IPS-18c (cell line): ENCODE results near the gene TSPAN16.

Experiments used
- H3K4me3 ChIP-seq: 2 replicates; pipeline ENCODE4 v1.7.0; 2013; ENCODE audit warnings: low read depth, mild to moderate bottlenecking, low read length, moderate library complexity; ENCODE audit not compliant: insufficient read depth
- H3K9me3 ChIP-seq: one replicate; pipeline ENCODE4 v1.6.1; 2013; ENCODE audit warnings: mild to moderate bottlenecking, low read length, moderate library complexity; ENCODE audit not compliant: control insufficient read depth, insufficient read depth

TSPAN16 gene

GRCh38 chr19:11265177-11265784, 30.7 kb upstream of the TSPAN16 start:
- Histone ChIP-seq H3K4me3 (no peak overlapping the region), H3K9me3 (no peaks in the 10 kb centered on the region)

DNA sequence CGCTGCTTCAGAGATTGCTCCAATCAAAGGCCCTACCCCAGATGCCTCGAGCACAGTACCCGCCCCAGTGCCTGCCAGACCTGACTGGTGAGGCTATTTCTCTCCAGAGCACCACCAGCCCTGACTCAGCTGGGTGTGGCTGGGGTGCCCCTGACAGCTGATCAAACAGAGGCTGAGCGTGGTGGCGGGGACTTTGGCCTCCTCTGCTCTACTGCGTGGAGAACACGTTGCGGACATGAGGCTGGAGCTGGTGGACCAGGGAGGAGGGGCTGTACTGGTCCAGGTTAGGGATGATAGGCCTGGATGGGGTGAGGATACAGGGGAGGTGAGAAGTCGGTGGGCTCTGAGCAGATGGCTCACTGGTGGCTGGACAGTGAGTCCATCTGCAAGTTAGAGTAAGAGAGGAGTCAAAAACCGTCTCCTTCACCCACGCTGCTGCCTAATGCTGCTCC, 30.1 kb upstream of the TSPAN16 start:
- H3K4me3 ChIP-seq, result no peak overlapping the region
- no peaks in the 10 kb centered on the region for H3K9me3 ChIP-seq

DNA sequence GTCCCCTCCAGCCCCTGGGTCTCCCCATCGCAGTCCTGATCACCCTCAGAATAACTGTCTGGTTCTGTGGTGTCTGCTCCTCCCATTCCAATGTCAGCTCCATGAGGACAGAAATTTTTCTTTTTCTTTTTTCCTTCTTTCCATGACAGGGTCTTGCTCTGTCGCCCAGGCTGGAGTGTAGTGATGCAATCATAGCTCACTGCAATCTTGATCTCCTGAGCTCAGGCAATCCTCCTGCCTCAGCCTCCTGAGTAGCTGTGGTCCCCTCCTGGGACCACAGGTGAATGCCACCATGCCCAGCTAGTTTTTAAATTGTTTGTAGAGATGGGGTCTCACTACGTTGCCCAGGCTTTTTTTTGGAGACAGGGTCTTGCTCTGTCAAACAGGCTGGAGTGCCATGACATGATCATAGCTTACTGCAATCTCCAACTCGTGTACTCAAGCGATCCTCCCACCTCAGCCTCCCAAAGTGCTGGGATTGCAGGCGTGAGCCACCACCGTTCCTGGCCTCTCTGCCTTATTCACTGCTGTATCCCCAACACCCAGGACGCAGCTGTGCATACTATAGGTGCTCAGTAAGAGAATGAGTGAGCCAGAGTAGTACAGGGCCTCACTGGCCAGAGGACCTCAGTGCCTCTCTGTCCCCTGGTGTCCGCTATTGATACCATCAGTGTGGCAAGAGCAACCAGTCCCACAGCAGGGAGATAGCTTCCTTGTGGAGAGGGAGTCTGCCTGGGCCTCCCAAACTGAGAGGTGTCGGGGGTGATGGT, 28.5 kb upstream of the TSPAN16 start:
- H3K4me3 ChIP-seq, result no peak overlapping the region
- no peaks in the 10 kb centered on the region for H3K9me3 ChIP-seq

DNA sequence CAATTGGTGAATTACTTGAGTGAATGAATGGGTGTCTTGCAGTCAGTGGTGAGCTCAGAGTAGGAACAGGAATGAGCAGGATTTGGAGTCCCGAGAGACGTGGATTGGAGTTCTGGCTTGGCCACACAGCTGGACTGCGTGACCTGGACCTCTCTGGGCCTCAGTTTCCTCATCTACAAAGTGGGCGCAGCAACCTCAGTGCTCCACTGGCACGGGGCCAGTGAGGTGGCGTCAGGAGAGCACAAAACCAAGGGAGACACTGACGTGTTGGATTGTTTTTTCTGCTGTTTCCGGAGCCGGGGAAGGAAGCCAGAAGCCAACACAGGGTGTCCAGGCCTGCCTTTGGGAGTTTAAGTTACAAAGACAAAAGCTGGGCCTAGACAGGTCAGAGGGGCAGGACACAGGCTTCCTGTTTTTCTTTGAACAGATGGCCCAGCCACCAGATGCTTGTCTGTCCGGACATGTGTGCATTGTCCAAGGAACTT, 27.1 kb upstream of the TSPAN16 start:
- no peaks in the 10 kb centered on the region for H3K9me3 ChIP-seq
- H3K4me3 ChIP-seq, result no peak overlapping the region

- Histone ChIP-seq H3K4me3 (no peak overlapping the region), H3K9me3 (no peaks in the 10 kb centered on the region)
Observed at GRCh38 chr19:11269408-11269807, 26.6 kb upstream of the TSPAN16 start.

DNA sequence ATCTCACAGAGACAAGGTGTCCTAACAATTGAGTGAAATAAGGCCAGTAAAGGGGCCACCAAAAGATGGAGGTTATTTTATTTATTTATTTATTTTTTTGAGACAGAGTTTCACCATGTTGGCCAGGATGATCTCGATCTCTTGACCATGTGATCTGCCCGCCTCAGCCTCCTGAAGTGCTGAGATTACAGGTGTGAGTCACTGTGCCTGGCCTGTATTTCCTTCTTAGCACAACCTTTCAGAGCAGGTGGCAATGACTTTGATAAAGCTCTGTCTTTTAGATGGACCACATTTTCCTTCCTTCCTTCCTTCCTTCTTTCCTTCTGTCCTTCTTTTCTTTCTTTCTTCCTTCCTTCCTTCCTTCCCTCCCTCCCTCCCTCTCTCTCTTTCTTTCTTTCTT, 22.7 kb upstream of the TSPAN16 start:
- Histone ChIP-seq H3K9me3 (no peaks in the 10 kb centered on the region), H3K4me3 (no peak overlapping the region)

- Histone ChIP-seq H3K4me3 (no peak overlapping the region), H3K9me3 (no peaks in the 10 kb centered on the region)
Observed at GRCh38 chr19:11273989-11274388, 22.0 kb upstream of the TSPAN16 start.

DNA sequence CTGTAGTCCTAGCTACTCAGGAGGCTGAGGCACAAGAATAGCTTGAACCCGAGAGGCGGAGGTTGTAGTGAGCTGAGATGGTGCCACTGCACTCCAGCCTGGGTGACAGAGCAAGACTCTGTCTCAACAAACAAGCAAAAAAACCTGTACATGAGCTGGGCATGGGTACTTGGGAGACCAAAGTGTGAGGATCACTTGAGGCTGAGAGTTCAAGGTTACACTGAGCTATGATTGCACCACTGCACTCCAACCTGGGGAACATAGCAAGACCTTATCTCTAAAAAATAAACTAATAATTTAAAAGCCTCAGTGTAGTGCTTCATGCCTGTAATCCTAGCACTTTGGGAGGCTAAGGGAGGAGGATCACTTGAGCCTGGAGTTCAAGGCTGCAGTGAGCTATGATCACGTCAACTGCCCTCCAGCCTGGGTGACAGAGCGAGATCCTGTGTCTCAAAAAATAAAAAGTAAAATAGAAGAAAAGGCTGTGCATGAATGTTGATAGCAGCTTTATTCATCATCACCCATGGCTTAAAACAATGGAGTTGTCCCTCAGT, 21.4 kb upstream of the TSPAN16 start:
- no peak overlapping the region for H3K4me3 ChIP-seq
- H3K9me3 ChIP-seq, result no peaks in the 10 kb centered on the region

- no peak overlapping the region for H3K4me3 ChIP-seq
- no peaks in the 10 kb centered on the region for H3K9me3 ChIP-seq
Observed at GRCh38 chr19:11278670-11279069, 17.3 kb upstream of the TSPAN16 start.

DNA sequence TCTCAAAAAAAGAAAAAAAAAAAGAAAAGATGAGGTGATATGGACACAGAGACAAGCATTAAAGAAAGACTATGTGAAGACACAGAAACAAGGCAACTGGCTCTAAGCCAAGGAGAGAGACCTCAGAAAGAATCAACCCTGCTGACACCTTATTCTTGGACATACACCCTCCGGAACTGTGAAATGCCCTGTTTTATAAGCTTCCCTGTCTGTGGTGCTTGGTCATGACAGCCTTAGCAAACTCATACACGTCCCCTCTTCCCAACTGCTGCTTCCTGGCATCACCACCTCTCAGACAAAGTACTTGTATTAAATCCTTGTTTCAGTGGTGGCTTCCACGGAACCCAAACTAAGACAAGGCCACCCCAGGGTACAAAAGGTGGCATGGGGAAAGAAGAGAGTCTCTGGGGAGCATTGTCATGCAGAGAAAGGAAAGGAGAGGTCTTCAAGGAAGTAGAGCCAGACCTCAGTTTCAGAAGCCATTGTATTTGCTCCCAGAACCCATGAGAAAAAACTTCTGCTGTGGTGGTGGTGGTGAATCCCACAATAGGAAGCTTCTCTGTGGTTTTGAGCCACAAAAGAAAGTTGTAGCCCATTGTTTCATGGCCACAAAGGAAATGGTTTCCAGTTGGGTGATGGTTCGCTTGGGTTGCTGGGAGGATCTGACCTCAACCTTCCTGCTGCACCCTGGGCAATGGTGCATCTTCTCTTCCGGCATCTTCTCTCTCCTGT, 16.3 kb upstream of the TSPAN16 start:
- H3K4me3 ChIP-seq, result no peak overlapping the region

GRCh38 chr19:11281356-11282049, 14.5 kb upstream of the TSPAN16 start:
- H3K4me3 ChIP-seq, result no peak overlapping the region
- H3K9me3 ChIP-seq, result no peaks in the 10 kb centered on the region

More for the DNA sequence above, 16.3 kb upstream of the TSPAN16 start:
- no peaks in the 10 kb centered on the region for H3K9me3 ChIP-seq

GRCh38 chr19:11284515-11284914, 11.4 kb upstream of the TSPAN16 start:
- H3K9me3 ChIP-seq, result no peaks in the 10 kb centered on the region

DNA sequence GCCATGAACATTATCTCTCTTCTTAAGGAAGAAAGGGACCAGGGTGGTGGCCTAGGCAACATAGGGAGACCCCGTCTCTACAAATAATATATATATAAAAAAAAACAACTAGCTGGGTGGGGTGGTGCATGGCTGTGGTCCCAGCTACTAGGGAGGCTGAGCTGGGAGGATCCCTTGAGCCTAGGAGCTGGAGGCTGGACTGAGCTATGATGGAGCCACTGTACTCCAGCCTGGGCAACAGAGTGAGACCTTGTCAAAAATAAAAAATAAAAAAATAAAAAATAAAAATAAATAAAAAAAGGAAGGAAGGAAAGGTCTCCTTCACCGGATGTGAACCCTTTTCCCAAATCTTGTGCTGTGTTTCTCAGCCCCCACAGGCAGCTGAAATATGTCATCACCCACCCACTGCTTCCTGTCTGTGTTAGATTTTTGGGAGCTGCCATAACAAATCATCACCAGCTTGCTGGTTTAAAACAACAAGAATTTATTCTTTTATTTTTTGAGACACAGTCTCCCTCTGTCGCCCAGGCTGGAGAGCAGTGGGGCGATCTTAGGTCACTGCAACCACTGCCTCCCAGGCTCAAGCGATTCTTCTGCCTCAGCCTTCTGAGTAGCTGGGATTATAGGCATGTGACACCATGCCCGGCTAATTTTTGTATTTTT, 9.5 kb upstream of the TSPAN16 start:
- H3K9me3 ChIP-seq, result no peaks in the 10 kb centered on the region
- H3K4me3 ChIP-seq, result no peak overlapping the region

More at GRCh38 chr19:11284515-11284914, 11.4 kb upstream of the TSPAN16 start:
- no peak overlapping the region for H3K4me3 ChIP-seq

- Histone ChIP-seq H3K9me3 (peaks cover 3% of the 10 kb centered on the region), H3K4me3 (no peak overlapping the region)
Observed at GRCh38 chr19:11288349-11288748, 7.6 kb upstream of the TSPAN16 start.

DNA sequence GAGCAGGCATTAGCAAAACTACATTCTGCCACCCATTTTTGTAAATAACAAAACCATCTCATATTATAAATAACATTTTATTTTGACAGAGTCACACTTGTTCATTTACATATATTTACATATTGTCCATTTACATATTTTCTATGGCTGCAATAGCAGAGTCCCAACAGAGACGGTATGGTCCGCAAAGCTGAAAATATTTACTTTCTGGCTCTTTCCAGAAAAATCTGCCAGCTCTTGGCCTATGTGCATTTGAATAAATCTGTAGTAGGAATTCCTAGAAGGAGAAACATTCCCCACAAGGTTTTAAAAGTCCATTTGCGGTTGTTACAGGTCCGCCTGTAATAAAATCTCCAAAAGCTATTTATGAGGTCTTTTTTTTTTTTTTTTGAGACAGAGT, 5.7 kb upstream of the TSPAN16 start:
- no peak overlapping the region for H3K4me3 ChIP-seq
- peaks cover 3% of the 10 kb centered on the region for H3K9me3 ChIP-seq

- Histone ChIP-seq H3K4me3 (no peak overlapping the region), H3K9me3 (peaks cover 3% of the 10 kb centered on the region)
Observed at GRCh38 chr19:11291415-11291814, 4.5 kb upstream of the TSPAN16 start.

- H3K9me3 ChIP-seq, result peaks cover 3% of the 10 kb centered on the region
- no peak overlapping the region for H3K4me3 ChIP-seq
Observed at GRCh38 chr19:11291991-11292390, 4.0 kb upstream of the TSPAN16 start.
